GM18499 (cell line): ENCODE results near the gene HIVEP3.

Experiments
- ATAC-seq: cut with Tn5 transposase; IDR thresholded peaks from one replicate; pipeline ENCODE4 v1.9.1; 2021; ENCODE audit warnings: moderate number of reproducible peaks; ENCODE audit not compliant: insufficient read depth, unreplicated experiment

Gene HIVEP3

GRCh38 chr1:41662061-41662764, 256.5 kb downstream of the HIVEP3 start:
- ATAC-seq = no peak

GRCh38 chr1:41661428-41662060, 257.2 kb downstream of the HIVEP3 start:
- no peak for ATAC-seq

GRCh38 chr1:41660570-41661427, 257.9 kb downstream of the HIVEP3 start:
- no peak for ATAC-seq

GRCh38 chr1:41659903-41660302, 258.8 kb downstream of the HIVEP3 start:
- no peak for ATAC-seq

GRCh38 chr1:41659159-41659495, 259.6 kb downstream of the HIVEP3 start:
- no peak for ATAC-seq

- ATAC-seq = no peak
Observed at GRCh38 chr1:41658431-41659158, 260.1 kb downstream of the HIVEP3 start.

- ATAC-seq = no peak
Observed at GRCh38 chr1:41657679-41658295, 260.9 kb downstream of the HIVEP3 start.

GRCh38 chr1:41656825-41657500, 261.8 kb downstream of the HIVEP3 start:
- ATAC-seq = no peak

- ATAC-seq = no peak
Observed at GRCh38 chr1:41656068-41656467, 262.7 kb downstream of the HIVEP3 start.

GRCh38 chr1:41655632-41656031, 263.1 kb downstream of the HIVEP3 start:
- no peak for ATAC-seq

- no peak for ATAC-seq
Observed at GRCh38 chr1:41653574-41653973, 265.1 kb downstream of the HIVEP3 start.

GRCh38 chr1:41652384-41653265, 266.1 kb downstream of the HIVEP3 start:
- ATAC-seq = no peak

- ATAC-seq = no peak
Observed at GRCh38 chr1:41650028-41650880, 268.5 kb downstream of the HIVEP3 start.

- ATAC-seq = no peak
Observed at GRCh38 chr1:41649396-41650027, 269.2 kb downstream of the HIVEP3 start.

- no peak for ATAC-seq
Observed at GRCh38 chr1:41648844-41649243, 269.9 kb downstream of the HIVEP3 start.

- ATAC-seq = no peak
Observed at GRCh38 chr1:41648230-41648629, 270.5 kb downstream of the HIVEP3 start.
